A549 treated with ZK216348 at 1 μM for 4 hours (cell line): Measurements from ENCODE around the gene GSTM3. TPM values are rescaled to one million over a fixed set of nuclear protein-coding genes. Genes with fewer than 3 reads are reported as not detected.

Experiments
- total RNA-seq: library from RNA; stranded (reverse); fragments of 200-300 nt; extraction: Qiagen RNA extraction; gene quantifications from 5 replicates; pipeline ENCODE4 v1.2.3, GENCODE V29; 2022; ENCODE audit warnings: low read depth

Gene GSTM3
- 23.5 to 35.1 TPM (median 25.8 TPM) in 5 replicates for total RNA-seq

DNA sequence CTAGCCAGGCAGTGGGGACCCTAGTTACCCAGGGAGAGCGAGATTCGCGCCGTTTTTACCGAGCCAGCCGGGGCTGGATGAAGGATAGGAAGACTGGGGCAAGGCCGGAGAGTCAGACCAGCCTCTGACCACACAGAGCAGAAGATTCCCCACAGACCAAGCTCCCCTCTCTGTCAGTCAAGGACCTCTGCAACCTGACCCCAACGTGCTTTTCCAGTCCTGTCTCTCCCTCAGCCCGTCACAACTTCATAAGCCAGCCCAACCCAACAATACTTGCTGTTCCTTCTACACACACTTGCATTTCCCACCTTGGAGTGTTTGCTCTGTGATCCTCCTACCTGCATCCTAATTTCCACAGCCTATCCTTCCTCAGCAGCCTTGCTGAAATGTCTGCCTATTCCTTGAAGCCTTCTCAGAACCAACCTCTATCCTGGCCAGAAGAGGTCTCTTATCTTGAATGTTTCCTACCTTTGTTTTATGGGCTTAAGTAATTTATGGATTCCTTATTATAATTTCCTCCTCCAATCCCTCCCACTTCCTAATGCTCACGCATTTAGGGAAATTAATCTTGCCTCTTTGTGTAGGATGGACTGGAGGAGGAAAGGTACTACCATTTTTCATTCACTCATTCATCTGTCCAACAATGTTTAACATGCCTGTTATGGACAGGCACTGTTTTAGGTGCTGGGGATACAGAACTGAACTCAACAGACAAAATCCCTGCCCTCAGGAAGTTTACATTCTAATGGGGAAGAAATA, at the start of gene GSTM3:
Gene GSTM3 (minus strand): TSS at position 424 of the 759 bp plus-strand sequence. CDS start 751 bp downstream, outside the sequence.

DNA sequence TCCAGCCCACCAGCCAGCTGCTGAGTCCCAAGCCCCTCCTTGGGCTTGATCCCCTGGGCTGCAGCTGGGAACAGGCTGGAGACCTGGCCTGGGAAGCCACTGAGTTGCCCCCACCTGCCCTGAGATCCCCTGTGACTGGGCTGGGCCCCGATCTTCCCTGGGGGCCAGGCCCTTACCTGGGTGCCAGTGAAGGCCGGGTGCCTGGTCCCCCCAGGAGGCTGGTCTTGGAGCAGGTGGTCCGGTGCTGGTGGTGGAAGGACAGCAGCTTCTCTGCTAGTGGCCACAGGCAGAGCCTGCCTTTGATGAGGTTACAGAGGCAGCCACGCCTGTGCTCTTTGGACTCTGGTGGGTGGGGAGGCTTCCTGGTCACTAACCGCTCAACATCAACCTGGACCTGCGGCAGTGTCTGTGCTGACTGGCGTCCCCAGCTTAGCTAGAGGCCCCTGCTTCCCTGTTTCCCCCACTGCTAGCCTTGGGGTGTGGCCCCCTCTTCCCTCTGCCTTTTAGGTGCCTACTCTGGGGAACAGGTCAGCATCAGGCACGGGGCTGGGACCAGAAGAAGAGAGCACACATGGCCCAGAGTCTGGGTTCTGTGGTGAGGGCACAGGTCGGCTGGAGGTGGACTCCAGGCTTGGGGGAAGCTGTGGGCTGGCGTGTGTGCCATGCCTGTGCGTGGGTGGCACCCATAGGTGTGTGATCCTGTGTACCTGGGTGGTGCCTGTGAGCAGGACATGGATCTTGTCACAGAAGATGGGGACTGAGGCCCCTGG, 23.0 kb upstream of the GSTM3 start, which contains the start of gene EPS8L3:
Gene EPS8L3 (minus strand): TSS at position 278 of the 770 bp plus-strand sequence. CDS start 2,174 bp downstream, outside the sequence.

DNA sequence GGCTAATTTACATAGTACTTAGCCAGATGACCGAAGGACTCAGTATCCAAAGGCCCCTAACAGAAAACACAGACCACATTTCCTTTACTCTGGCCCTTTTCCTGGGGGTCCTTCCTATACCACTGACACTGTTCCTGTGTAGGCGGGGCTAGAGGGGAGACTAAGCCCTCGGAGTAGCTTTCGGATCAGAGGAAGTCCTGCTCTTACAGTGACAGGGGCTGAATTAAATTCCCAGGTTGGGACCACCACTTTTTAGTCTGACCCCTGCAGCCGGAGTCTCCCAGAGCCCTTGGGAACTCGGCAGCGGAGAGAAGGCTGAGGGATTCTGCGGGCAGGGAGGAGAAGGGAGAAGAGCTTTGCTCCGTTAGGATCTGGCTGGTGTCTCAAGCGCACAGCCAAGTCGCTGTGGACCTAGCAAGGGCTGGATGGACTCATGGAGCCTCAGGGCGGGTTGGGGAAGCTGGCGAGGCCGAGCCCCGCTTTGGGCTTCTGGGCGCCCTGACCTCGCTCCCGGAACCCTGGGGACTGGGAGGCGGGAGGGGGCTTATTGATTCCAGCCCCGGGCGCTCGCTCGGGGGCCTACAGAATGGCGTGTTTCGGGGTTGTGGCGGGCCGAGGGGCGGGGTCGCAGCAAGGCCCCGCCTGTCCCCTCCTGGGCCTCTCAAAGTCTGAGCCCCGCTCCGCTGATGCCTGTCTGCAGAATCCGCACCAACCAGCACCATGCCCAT, 29.1 kb downstream of the GSTM3 start, which contains the start of gene GSTM5:
Gene GSTM5 (plus strand): TSS at position 659 of the 728 bp plus-strand sequence. CDS start 62 bp downstream, at position 721.

DNA sequence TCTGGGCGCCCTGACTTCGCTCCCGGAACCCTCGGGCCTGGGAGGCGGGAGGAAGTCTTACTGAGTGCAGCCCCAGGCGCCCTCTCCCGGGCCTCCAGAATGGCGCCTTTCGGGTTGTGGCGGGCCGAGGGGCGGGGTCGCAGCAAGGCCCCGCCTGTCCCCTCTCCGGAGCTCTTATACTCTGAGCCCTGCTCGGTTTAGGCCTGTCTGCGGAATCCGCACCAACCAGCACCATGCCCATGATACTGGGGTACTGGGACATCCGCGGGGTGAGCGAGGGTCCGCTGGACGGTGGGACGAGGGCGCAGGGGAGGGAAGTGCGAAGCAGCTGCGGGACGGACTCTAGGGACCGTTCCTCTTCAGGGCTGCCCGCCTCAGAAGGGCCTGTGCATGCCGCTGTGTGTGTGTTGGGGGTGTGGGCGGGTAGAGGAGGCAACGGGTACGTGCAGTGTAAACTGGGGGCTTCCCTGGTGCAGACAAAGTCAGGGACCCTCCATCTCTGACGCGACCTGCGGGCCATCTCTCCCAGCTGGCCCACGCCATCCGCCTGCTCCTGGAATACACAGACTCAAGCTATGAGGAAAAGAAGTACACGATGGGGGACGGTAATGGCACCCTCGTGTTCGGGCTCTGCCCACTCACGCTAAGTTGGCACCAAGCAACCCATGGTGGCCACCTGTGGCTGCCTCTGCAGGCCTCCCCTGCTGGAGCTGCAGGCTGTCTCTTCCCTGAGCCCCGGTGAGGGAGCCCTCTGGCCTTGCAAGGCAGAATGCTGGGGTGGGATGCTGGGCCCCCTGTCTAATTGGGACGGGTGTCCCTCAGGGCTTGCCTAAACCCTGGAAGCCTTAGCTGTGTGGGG, 53.0 kb downstream of the GSTM3 start, which contains the start of gene GSTM1:
Gene GSTM1 (plus strand): TSS at position 177 of the 859 bp plus-strand sequence. CDS start 57 bp downstream, at position 234.

Other genes starting within 250 kb of the GSTM3 start
- gene CYB561D1, start 246.9 kb downstream of the GSTM3 start, total RNA-seq, result 3.6 to 6.1 TPM (median 5.0 TPM) in 5 replicates
- 1.1 to 1.6 TPM (median 1.1 TPM) in 5 replicates for gene AMIGO1, start 231.3 kb downstream of the GSTM3 start, total RNA-seq
- not detected in 5 replicates for gene GPR61, start 201.2 kb downstream of the GSTM3 start, total RNA-seq
- gene GNAI3, start 192.4 kb downstream of the GSTM3 start, total RNA-seq, result 3.4 to 5.6 TPM (median 5.1 TPM) in 5 replicates
- gene GNAT2, start 121.4 kb downstream of the GSTM3 start, total RNA-seq, result 0.15 to 0.16 TPM in 2 of 5 replicates, not detected in the others
- gene AMPD2, start 121.2 kb downstream of the GSTM3 start, total RNA-seq, result 14.0 to 28.0 TPM (median 26.6 TPM) in 5 replicates
- gene GSTM4, start 84.9 kb downstream of the GSTM3 start, total RNA-seq, result 8.8 to 11.2 TPM (median 9.2 TPM) in 5 replicates
- 3.5 to 4.6 TPM (median 4.0 TPM) in 5 replicates for gene GSTM2, start 73.0 kb downstream of the GSTM3 start, total RNA-seq
- gene GSTM1, start 53.2 kb downstream of the GSTM3 start, total RNA-seq, result 0.35 TPM in 1 of 5 replicates, not detected in the others
- gene GSTM5, start 28.8 kb downstream of the GSTM3 start, total RNA-seq, result not detected in 5 replicates
- gene EPS8L3, start 22.9 kb upstream of the GSTM3 start, total RNA-seq, result 0.41 to 1.4 TPM (median 0.79 TPM) in 5 replicates
- 10.2 to 20.8 TPM (median 20.3 TPM) in 5 replicates for gene CSF1, start 169.8 kb upstream of the GSTM3 start, total RNA-seq
- gene AHCYL1, start 243.7 kb upstream of the GSTM3 start, total RNA-seq, result 43.5 to 60.0 TPM (median 49.5 TPM) in 5 replicates